Thoracic aorta (tissue), 2 donors: Measurements from ENCODE around the gene ADRA2C. TPM values are rescaled to one million over a fixed set of nuclear protein-coding genes. Genes with fewer than 3 reads are reported as not detected.

Experiments
- ATAC-seq: fragments of 150-250 bp; one replicate; pipeline ENCODE4 v1.8.0; 2017; ENCODE audit warnings: low read depth; ENCODE audit not compliant: insufficient number of reproducible peaks, low FRiP score
- DNase-seq: peaks from one replicate; pipeline ENCODE4 v3.0.0-alpha.2; 2020; ENCODE audit warnings: low spot score
- H3K27ac ChIP-seq, 2 donors: fragments of 200-600 bp; sonication (generic); 1 replicate in 1 of 2; 2 replicates in 1 of 2; pipeline ENCODE4 v1.5.1; 2016; ENCODE audit warnings: mild to moderate bottlenecking in 2 of 2, moderate library complexity in 2 of 2
- H3K27me3 ChIP-seq: fragments of 200-600 bp; sonication (generic); replicated peaks from 2 replicates; pipeline ENCODE4 v1.6.0; 2016; ENCODE audit warnings: mild to moderate bottlenecking; ENCODE audit not compliant: insufficient read depth
- H3K36me3 ChIP-seq: fragments of 200-600 bp; sonication (generic); one replicate; pipeline ENCODE4 v1.5.1; 2016
- H3K4me1 ChIP-seq, 2 donors: fragments of 200-600 bp; sonication (generic); 1 replicate in 1 of 2; 2 replicates in 1 of 2; pipeline versions ENCODE4 v1.5.1 to v1.6.0; 2016; ENCODE audit warnings: low read depth in 2 of 2, mild to moderate bottlenecking in 1 of 2; ENCODE audit not compliant: control insufficient read depth in 1 of 2
- H3K4me3 ChIP-seq: fragments of 200-600 bp; sonication (generic); 2 replicates; pipeline ENCODE4 v1.5.1; 2016; ENCODE audit warnings: mild to moderate bottlenecking
- H3K9me3 ChIP-seq: fragments of 200-600 bp; sonication (generic); 2 replicates; pipeline ENCODE4 v1.5.1; 2016
- CTCF ChIP-seq: fragments of 200-600 bp; sonication (generic); IDR thresholded peaks from one replicate; pipeline ENCODE4 v1.5.1; 2019; ENCODE audit warnings: antibody characterized with exemption
- total RNA-seq, 2 donors: library from RNA; depleted of rRNA; stranded (reverse); fragments of >200 nt; gene quantifications; one replicate each; pipeline versions ENCODE4 v1.1.0 to v1.2.3, GENCODE V29; 2016

Gene ADRA2C
- total RNA-seq, 2 donors from 2014 or later: 105 to 232 TPM

GRCh38 chr4:3740256-3740655, 25.9 kb upstream of the ADRA2C start:
- DNase-seq (no peak), ATAC-seq (no peak)
- no peak overlapping the region for H3K27ac ChIP-seq
- no peaks in the 10 kb centered on the region for H3K27me3 ChIP-seq
- peaks cover 9 to 27% of the 10 kb centered on the region in 2 donors for H3K4me1 ChIP-seq
- no peak for TF ChIP-seq CTCF
- H3K9me3 ChIP-seq: no peaks in the 10 kb centered on the region
- no peak overlapping the region for H3K4me3 ChIP-seq
- H3K36me3 ChIP-seq: no peaks in the 10 kb centered on the region

DNA sequence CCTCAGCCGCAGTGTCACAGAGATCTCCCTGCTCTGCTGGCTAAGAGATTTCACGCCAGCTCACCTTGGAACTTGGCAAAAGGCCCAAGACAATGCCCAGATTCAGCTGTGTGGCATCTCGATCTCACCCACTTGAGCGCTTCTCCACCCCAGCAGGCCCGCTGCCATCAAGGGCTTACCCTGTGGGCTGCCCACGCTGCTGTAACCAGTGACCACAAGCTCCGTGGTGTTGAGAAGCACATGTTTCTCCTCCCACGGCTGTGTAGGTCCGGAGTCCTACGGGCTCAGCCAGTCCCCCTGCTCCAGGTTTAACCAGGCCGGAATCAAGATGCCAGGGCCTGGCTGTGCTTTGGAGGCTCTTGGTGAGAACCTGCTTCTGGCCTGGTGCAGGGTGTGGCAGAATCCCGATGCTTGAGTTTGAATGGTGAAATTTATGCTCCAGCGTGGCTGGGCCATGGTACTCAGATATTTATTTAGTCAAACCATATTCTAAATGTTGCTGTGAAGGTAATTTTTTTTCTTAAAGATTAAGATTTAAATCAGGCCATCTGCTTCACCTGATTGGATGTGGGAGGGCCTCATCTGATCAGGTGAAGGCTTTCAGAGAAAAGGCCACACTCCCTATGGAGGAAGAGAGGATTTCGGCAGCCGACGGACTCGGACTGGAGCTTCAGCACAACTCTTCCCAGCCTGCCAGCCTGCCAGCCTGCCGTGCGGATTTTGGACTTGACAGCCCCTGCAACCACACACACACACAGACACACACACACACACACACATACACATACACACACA, 24.8 kb upstream of the ADRA2C start:
- no peaks in the 10 kb centered on the region for H3K9me3 ChIP-seq
- H3K27ac ChIP-seq: no peak overlapping the region
- no peak for DNase-seq
- H3K27me3 ChIP-seq: no peaks in the 10 kb centered on the region
- no peak for ATAC-seq
- H3K36me3 ChIP-seq: no peaks in the 10 kb centered on the region
- no peak for TF ChIP-seq CTCF
- H3K4me3 ChIP-seq: no peak overlapping the region
- H3K4me1 ChIP-seq: peaks cover 18 to 38% of the 10 kb centered on the region in 2 donors

GRCh38 chr4:3742610-3743009, 23.6 kb upstream of the ADRA2C start:
- Histone ChIP-seq H3K9me3 (no peaks in the 10 kb centered on the region), H3K36me3 (no peaks in the 10 kb centered on the region), H3K27me3 (no peaks in the 10 kb centered on the region), H3K27ac (no peak overlapping the region), H3K4me1 (peaks cover 22 to 43% of the 10 kb centered on the region in 2 donors), H3K4me3 (no peak overlapping the region)
- DNase-seq: no peak
- no peak for TF ChIP-seq CTCF
- no peak for ATAC-seq

DNA sequence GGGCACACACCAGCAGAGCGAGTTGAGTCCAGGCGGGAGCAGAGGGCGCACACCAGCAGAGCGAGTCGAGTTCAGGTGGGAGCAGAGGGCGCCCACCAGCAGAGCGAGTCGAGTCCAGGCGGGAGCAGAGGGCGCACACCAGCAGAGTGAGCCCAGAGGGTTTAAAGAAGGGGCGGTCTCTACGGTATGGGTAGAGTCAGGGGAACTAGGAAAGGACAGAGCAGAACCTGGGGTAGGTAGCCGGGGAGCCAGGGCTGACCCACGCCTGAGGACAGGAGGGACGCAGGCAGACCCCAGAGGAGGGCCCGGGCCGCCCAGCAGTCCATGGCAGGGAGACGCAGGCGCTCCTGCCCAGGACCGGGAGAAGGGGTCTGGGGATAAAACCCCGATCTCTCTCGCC, 22.0 kb upstream of the ADRA2C start:
- no peak for ATAC-seq
- Histone ChIP-seq H3K4me1 (peaks cover 22 to 50% of the 10 kb centered on the region in 2 donors), H3K27ac (peak overlapping the region; percentile 79 to 82), H3K36me3 (no peaks in the 10 kb centered on the region), H3K9me3 (no peaks in the 10 kb centered on the region), H3K4me3 (no peak overlapping the region), H3K27me3 (no peaks in the 10 kb centered on the region)
- no peak for DNase-seq
- no peak for TF ChIP-seq CTCF

- H3K4me3 ChIP-seq: peak overlapping the region; percentile 38
- H3K4me1 ChIP-seq: peaks cover 22 to 50% of the 10 kb centered on the region in 2 donors
- no peak for TF ChIP-seq CTCF
- H3K27ac ChIP-seq: peak overlapping the region; percentile 79 to 82
- ATAC-seq (no peak), DNase-seq (no peak)
- no peaks in the 10 kb centered on the region for H3K27me3 ChIP-seq
- H3K36me3 ChIP-seq: no peaks in the 10 kb centered on the region
- H3K9me3 ChIP-seq: no peaks in the 10 kb centered on the region
These were observed 21.3 kb upstream of the ADRA2C start for GRCh38 chr4:3744901-3745300.
